Chondrocyte (in vitro differentiated cells): ENCODE results near the gene ADAT3. TPM values are rescaled to one million over a fixed set of nuclear protein-coding genes. Genes with fewer than 3 reads are reported as not detected.

Experiments used
- DNase-seq: peaks from one replicate; pipeline ENCODE4 v3.0.0; 2021; ENCODE audit warnings: mixed read lengths, low spot score
- H3K27ac Mint-ChIP-seq: one replicate; pipeline ENCODE4 v1.8.0; 2021; ENCODE audit warnings: mild to moderate bottlenecking, moderate library complexity, mixed read lengths; ENCODE audit not compliant: unreplicated experiment
- H3K27me3 Mint-ChIP-seq: 2 replicates; pipeline ENCODE4 v1.8.0; 2021; ENCODE audit warnings: low read depth, mixed read lengths
- H3K36me3 Mint-ChIP-seq: 2 replicates; pipeline ENCODE4 v1.8.0; 2021; ENCODE audit warnings: low read depth, mixed read lengths
- H3K4me1 Mint-ChIP-seq: 2 replicates; pipeline ENCODE4 v1.8.0; 2021; ENCODE audit warnings: low read depth, mild to moderate bottlenecking, mixed read lengths
- H3K4me3 Mint-ChIP-seq: one replicate; pipeline ENCODE4 v1.8.0; 2021; ENCODE audit warnings: mild to moderate bottlenecking, moderate library complexity, mixed read lengths; ENCODE audit not compliant: unreplicated experiment
- H3K9me3 Mint-ChIP-seq: 2 replicates; pipeline ENCODE4 v1.8.0; 2021; ENCODE audit warnings: low read depth, mixed read lengths
- total RNA-seq: library from RNA; stranded (reverse); gene quantifications from 3 replicates; pipeline ENCODE4 v1.2.1, GENCODE V29; 2021
- TF ChIP-seq, protein P1 (sequence below): fragments of 200-600 bp; sonication (generic); IDR thresholded peaks from 2 replicates; pipeline ENCODE4 v1.5.0; 2021; ENCODE audit warnings: antibody characterized with exemption, mild to moderate bottlenecking, moderate library complexity

Gene ADAT3
- total RNA-seq, 1 donor from 2014 or later = 3.6 TPM

DNA sequence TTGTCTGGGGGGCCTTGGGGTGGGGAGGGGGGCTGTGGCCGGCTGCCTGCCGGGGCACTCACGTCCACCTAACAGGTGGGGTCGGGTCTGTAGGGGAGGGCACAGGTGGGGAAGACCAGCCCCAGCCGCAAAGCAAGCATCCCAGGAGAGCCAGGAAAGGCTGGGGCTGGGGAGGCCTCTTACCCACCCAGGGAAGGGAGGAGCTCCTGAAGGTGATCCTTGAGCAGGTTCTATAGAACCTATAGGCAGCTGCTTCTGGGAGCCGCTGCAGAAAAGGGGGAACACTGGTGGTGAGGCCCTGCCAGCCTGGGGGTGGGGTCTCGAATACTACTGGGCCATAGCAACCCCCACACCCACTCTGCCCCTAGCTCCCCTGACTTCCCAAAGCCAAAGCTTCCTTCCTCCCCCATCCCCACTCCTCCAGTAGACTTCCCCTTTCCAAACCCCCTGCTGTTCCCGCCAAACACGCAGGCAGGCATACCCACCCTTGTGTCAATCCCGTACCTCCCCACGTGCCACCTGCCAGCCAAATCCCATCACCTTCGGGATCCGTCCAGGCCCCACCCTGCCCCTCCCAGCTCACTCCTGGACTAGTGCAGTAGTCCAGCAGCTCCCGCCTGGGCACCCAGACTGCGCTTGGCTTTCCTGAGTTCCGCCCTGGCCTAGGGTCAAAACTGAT, 47.4 kb upstream of the ADAT3 start:
- DNase-seq = no peak
- Mint-ChIP-seq H3K27ac (peak overlapping the region; percentile 51), H3K36me3 (no peaks in the 10 kb centered on the region), H3K27me3 (no peaks in the 10 kb centered on the region), H3K4me1 (peaks cover 67% of the 10 kb centered on the region), H3K4me3 (no peak overlapping the region), H3K9me3 (no peaks in the 10 kb centered on the region)
- TF ChIP-seq, protein P1, sequence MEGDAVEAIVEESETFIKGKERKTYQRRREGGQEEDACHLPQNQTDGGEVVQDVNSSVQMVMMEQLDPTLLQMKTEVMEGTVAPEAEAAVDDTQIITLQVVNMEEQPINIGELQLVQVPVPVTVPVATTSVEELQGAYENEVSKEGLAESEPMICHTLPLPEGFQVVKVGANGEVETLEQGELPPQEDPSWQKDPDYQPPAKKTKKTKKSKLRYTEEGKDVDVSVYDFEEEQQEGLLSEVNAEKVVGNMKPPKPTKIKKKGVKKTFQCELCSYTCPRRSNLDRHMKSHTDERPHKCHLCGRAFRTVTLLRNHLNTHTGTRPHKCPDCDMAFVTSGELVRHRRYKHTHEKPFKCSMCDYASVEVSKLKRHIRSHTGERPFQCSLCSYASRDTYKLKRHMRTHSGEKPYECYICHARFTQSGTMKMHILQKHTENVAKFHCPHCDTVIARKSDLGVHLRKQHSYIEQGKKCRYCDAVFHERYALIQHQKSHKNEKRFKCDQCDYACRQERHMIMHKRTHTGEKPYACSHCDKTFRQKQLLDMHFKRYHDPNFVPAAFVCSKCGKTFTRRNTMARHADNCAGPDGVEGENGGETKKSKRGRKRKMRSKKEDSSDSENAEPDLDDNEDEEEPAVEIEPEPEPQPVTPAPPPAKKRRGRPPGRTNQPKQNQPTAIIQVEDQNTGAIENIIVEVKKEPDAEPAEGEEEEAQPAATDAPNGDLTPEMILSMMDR = no peak

DNA sequence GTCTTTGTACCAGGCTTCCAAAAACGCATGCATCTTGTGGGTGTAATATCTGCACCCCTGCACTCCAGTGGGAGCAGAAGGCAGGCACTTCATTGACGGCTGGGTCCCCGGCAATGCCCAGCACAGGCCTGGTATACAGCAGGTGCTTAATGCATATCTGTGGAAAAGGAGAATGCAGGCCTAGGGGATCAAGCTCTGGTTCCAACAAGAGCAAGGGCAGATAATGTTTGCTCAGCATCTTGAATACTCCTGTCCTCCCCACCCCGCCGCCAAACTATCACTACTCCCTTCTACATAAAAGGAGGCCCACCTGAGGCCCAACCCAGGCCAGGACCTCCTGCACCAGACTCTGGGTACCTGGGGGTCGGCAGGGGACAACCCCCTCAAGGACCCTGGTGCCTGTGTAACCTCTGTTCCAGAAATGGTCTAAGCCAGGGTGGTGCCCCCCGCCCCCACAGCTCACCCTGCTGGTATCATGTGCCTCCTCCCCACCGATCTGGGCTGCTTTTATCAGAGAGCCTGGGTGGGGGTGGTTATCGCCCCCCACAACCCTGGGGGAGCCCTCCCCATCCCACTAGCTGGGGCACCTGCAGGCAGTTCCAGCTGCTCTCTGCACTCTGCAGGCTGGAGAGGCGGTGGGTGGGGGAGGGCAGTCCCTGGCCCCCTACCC, 46.7 kb upstream of the ADAT3 start:
- Mint-ChIP-seq H3K27ac (no peak overlapping the region), H3K27me3 (no peaks in the 10 kb centered on the region), H3K4me3 (no peak overlapping the region), H3K4me1 (peaks cover 62% of the 10 kb centered on the region), H3K9me3 (no peaks in the 10 kb centered on the region), H3K36me3 (no peaks in the 10 kb centered on the region)
- TF ChIP-seq, protein P1 = no peak
- no peak for DNase-seq

DNA sequence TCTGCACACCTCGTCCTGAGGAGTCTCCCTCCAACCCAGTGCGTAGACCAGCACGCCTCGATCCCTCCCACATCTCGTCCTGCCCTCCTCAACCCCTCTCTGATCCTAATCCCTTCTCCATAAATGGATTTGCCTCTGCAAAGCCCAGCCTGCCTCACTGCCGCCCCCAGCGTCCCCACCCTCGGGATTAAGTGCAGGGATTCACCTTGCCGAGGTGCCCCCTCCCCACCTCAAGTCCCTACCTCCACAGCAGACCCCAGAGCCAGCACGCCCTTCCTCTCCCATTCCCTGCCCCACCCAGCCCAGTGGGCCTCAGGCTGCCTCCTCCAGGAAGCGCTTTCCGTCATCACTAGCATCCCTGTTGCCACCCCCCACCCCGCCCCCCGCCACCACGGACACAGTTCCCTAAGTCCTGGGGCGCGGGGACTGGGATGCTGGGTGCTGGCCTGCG, 45.8 kb upstream of the ADAT3 start:
- Mint-ChIP-seq H3K4me3 (no peak overlapping the region), H3K4me1 (peaks cover 62% of the 10 kb centered on the region), H3K9me3 (no peaks in the 10 kb centered on the region), H3K27ac (peak overlapping the region; percentile 72), H3K27me3 (no peaks in the 10 kb centered on the region), H3K36me3 (no peaks in the 10 kb centered on the region)
- TF ChIP-seq, protein P1 = no peak
- DNase-seq = no peak

DNA sequence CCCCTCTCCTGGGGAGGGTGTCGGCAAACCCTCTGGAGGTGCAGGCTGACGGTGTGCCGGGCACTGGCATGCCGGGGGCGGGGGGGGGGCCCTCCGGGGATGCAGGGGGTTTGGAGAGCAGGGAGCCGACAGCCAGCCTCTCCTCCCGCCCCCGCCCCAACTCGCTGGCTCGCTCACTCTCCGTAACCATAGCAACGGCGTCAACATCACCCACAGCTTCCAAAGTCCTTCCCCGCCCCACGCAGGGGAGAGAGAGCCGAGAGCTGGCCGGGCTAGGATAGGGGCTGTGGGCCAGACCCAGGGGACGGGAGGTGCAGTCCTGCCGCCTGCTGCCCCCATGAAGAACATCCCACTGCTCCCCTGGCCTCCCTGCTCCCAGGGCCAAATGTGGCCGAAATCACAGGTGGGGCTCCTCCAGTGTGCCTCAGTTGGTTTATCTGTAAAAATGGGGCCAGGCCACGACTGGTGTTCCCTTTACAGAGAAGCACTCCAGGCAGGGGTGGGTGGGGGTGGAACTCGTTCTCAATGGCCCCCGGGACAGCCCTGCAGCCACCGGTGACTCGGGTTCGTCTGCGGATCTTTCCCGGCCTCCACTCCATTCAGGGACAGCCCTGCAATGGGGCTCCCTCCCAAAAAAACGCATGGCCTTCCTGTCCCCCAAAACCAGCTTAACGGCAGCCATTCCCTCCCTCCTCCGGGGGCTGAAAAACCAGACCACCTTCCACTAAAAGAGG, 45.0 kb upstream of the ADAT3 start:
- no peaks in the 10 kb centered on the region for H3K27me3 Mint-ChIP-seq
- TF ChIP-seq, protein P1 = no peak
- peaks cover 55% of the 10 kb centered on the region for H3K4me1 Mint-ChIP-seq
- no peaks in the 10 kb centered on the region for H3K9me3 Mint-ChIP-seq
- H3K36me3 Mint-ChIP-seq = no peaks in the 10 kb centered on the region
- H3K4me3 Mint-ChIP-seq = no peak overlapping the region
- no peak for DNase-seq
- H3K27ac Mint-ChIP-seq = peak overlapping the region; percentile 41
